GM13976 (cell line): ENCODE data around the gene TBRG4.
A peak's percentile ranks its signal among the peaks of the same experiment; 100 is the strongest.

Experiments used
- DNase-seq: peaks from one replicate; pipeline ENCODE4 v3.0.0; 2012; ENCODE audit warnings: low spot score
- in situ Hi-C: fragments of 300-500 bp; cut with MboI; formaldehyde crosslinking; loops from one replicate; pipeline ENCODE4 v1.12.0; 2022; ENCODE audit warnings: low sequenced_read_pairs, mixed read lengths, inconsistent platforms; ENCODE audit not compliant: unreplicated experiment
- TF ChIP-seq, protein P1 (sequence below): IDR thresholded peaks from 2 replicates; pipeline ENCODE4 v1.5.1; 2012; ENCODE audit warnings: borderline replicate concordance, mild to moderate bottlenecking; ENCODE audit not compliant: insufficient read depth; ENCODE audit errors: extremely low read depth, missing control alignments, control extremely low read depth

TBRG4 gene

DNA sequence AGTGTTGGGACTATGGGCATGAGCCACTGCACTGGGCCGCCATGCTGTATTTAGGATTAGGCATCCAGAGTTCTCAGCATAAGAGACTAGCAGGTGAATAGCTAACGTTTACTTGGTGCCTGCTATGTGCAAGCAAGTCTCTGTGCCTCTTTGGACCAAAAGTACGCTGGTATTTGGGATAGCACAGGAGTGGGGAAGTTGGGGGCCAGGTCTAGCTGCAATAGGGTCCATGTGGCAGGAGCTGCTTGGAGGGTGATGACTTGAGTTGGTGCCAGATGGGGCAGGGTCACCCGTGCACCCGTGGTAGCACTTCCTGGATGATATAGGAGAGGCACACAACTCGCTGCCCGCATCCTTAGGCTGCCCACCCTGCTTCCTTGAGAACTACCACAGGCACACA lies 45.1 kb downstream of the TBRG4 start:
- TF ChIP-seq, protein P1, sequence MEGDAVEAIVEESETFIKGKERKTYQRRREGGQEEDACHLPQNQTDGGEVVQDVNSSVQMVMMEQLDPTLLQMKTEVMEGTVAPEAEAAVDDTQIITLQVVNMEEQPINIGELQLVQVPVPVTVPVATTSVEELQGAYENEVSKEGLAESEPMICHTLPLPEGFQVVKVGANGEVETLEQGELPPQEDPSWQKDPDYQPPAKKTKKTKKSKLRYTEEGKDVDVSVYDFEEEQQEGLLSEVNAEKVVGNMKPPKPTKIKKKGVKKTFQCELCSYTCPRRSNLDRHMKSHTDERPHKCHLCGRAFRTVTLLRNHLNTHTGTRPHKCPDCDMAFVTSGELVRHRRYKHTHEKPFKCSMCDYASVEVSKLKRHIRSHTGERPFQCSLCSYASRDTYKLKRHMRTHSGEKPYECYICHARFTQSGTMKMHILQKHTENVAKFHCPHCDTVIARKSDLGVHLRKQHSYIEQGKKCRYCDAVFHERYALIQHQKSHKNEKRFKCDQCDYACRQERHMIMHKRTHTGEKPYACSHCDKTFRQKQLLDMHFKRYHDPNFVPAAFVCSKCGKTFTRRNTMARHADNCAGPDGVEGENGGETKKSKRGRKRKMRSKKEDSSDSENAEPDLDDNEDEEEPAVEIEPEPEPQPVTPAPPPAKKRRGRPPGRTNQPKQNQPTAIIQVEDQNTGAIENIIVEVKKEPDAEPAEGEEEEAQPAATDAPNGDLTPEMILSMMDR, result no peak
- no peak for DNase-seq
- in situ Hi-C loops, result no loop called here

GRCh38 chr7:45065031-45065995 lies 46.2 kb downstream of the TBRG4 start:
- in situ Hi-C loops, result no loop called here
- TF ChIP-seq, protein P1, result no peak

GRCh38 chr7:45064047-45064725 lies 47.3 kb downstream of the TBRG4 start:
- DNase-seq, result no peak
- TF ChIP-seq, protein P1, result no peak
- in situ Hi-C loops, result no loop called here

More at GRCh38 chr7:45065031-45065995, 46.2 kb downstream of the TBRG4 start:
- no peak for DNase-seq

- DNase-seq, result peak; percentile 16
- in situ Hi-C loops, result no loop called here
- TF ChIP-seq, protein P1, result no peak
These were observed 49.6 kb downstream of the TBRG4 start for GRCh38 chr7:45061806-45062425.

DNA sequence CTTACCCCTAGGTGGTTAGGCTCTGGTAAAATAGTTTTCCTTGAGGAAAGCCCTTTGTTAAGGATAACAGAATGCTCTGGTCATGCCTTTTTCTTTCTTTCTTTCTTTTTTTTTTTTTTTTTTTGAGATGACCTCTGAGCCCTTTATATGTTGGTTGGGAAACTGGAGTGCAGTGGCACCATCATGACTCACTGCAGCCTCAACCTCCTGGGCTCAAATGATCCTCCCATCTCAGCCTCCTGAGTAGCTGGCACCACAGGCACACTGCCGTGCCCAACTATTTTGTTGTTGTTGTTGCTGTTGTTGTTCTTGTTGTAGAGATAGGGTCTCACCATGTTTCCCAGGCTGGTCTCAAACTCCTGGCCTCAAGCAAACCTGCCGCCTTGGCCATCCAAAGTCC lies 50.1 kb downstream of the TBRG4 start:
- TF ChIP-seq, protein P1, result no peak
- no peak for DNase-seq
- in situ Hi-C loops, result no loop called here

GRCh38 chr7:45060295-45060694 lies 51.2 kb downstream of the TBRG4 start:
- DNase-seq, result no peak
- in situ Hi-C loops, result no loop called here
- TF ChIP-seq, protein P1, result no peak
